Testis (tissue), 3 donors: ENCODE results near the gene CIPC. TPM values are rescaled to one million over a fixed set of nuclear protein-coding genes. Genes with fewer than 3 reads are reported as not detected.

Experiments used
- DNase-seq: peaks from one replicate; pipeline ENCODE4 v3.0.0-alpha.2; 2019
- H3K27ac ChIP-seq, 2 donors: fragments of 200-600 bp; sonication (generic); one replicate each; pipeline ENCODE4 v1.5.1; 2019
- H3K27me3 ChIP-seq: fragments of 200-600 bp; sonication (generic); one replicate; pipeline ENCODE4 v1.5.1; 2019
- H3K36me3 ChIP-seq: fragments of 200-600 bp; sonication (generic); one replicate; pipeline ENCODE4 v1.5.1; 2017; ENCODE audit warnings: low read depth; ENCODE audit errors: missing control alignments
- H3K4me1 ChIP-seq: fragments of 200-600 bp; sonication (generic); one replicate; pipeline ENCODE4 v1.5.1; 2019
- H3K4me3 ChIP-seq, 2 donors: fragments of 200-600 bp; sonication (generic); one replicate each; pipeline ENCODE4 v1.5.1; 2017 to 2019
- H3K9me3 ChIP-seq: fragments of 200-600 bp; sonication (generic); one replicate; pipeline ENCODE4 v1.5.1; 2017
- POLR2A ChIP-seq: fragments of 450-650 bp; IDR thresholded peaks from one replicate; pipeline ENCODE4 v1.6.1; 2017; ENCODE audit warnings: antibody characterized with exemption, mild to moderate bottlenecking, moderate library complexity
- WGBS, 2 donors: methylation state at CpG; one replicate each; pipeline ENCODE4 v1.1.5; 2018; 5-methylcytosine and 5-hydroxymethylcytosine counted together
- intact Hi-C: fragments of 100-400 bp; cut with DNase I; formaldehyde crosslinking; loops from one replicate; pipeline ENCODE4 v1.15.1; 2023; ENCODE audit warnings: low total_unique reads
- polyA plus RNA-seq: library from polyadenylated mRNA; stranded (reverse); fragments of 350-450 nt; fragmentation: Illumina TruSeq; extraction: RNeasy Lipid Tissue Mini Kit (QIAGEN cat#74804); gene quantifications from one replicate; pipeline ENCODE4 v1.2.3, GENCODE V29; 2014; ENCODE audit warnings: low read depth, low replicate concordance; ENCODE audit not compliant: insufficient read depth
- total RNA-seq, 2 donors: library from RNA; depleted of rRNA; stranded (reverse); fragments of >200 nt; gene quantifications; one replicate each; pipeline ENCODE4 v1.2.3, GENCODE V29; 2016
- TF ChIP-seq, protein P1 (sequence below), 3 experiments: fragments of 450-650 bp in 2 of 3; fragments of 200-600 bp in 1 of 3; sonication (generic) in 1 of 3; IDR thresholded peaks; one replicate each; pipeline ENCODE4 v1.5.1; 2016 to 2019; ENCODE audit warnings: antibody characterized with exemption in 3 of 3, mild to moderate bottlenecking in 2 of 3, moderate library complexity in 1 of 3

Gene CIPC
- total and polyA plus RNA-seq, 3 donors from 2014 or later = 23.4 to 48.3 (median 44.5) TPM

DNA sequence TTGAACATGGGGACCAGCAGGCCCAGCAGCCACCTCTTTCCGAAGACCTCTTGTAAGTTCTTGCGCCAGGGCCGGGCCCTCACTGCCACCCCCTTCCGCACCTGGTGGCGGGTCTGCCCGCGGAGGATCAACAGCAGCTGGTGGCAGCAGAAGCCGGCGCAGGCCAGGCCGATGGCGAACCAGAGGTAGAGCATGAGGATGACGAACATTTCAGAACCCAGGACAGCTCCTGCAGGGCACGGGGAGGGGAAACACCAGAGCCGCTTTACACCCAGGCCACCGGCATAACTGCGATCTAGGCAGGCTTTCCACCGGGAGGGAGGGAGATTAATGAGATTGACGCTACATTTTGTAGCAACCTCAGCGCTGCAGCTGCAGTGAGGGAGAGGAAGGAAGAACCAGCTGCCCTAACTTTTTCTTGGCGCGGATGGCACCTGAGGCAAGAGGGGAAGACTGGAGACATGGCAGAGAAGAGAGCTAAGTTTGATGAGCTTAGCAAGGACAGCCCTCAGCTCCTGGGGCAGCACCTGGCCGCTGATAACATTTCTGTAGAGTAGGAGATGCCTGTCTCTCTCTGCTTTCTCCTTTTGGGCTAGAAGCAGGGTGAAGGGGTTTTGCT lies 35.8 kb downstream of the CIPC start:
- intact Hi-C loops = no loop called here
- WGBS, 2 donors = 6 to 8% methylated on average over 11 to 22 of the region's 22 CpGs
- Histone ChIP-seq H3K4me3 (no peak overlapping the region), H3K36me3 (no peaks in the 10 kb centered on the region), H3K9me3 (no peaks in the 10 kb centered on the region), H3K27me3 (no peaks in the 10 kb centered on the region), H3K27ac (no peak overlapping the region), H3K4me1 (no peaks in the 10 kb centered on the region)
- DNase-seq = peak; percentile 74
- no peak for TF ChIP-seq POLR2A
- TF ChIP-seq, protein P1, sequence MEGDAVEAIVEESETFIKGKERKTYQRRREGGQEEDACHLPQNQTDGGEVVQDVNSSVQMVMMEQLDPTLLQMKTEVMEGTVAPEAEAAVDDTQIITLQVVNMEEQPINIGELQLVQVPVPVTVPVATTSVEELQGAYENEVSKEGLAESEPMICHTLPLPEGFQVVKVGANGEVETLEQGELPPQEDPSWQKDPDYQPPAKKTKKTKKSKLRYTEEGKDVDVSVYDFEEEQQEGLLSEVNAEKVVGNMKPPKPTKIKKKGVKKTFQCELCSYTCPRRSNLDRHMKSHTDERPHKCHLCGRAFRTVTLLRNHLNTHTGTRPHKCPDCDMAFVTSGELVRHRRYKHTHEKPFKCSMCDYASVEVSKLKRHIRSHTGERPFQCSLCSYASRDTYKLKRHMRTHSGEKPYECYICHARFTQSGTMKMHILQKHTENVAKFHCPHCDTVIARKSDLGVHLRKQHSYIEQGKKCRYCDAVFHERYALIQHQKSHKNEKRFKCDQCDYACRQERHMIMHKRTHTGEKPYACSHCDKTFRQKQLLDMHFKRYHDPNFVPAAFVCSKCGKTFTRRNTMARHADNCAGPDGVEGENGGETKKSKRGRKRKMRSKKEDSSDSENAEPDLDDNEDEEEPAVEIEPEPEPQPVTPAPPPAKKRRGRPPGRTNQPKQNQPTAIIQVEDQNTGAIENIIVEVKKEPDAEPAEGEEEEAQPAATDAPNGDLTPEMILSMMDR (IDR thresholded peaks at IDR 0.05) = no peak

GRCh38 chr14:77139022-77139421 lies 41.0 kb downstream of the CIPC start:
- no peaks in the 10 kb centered on the region for H3K27me3 ChIP-seq
- no peak overlapping the region for H3K4me3 ChIP-seq

GRCh38 chr14:77139540-77140358 lies 41.7 kb downstream of the CIPC start:
- DNase-seq = peak; percentile 63
- Histone ChIP-seq H3K9me3 (no peaks in the 10 kb centered on the region), H3K27ac (no peak overlapping the region), H3K36me3 (no peaks in the 10 kb centered on the region), H3K4me3 (peak overlapping the region in 1 of 2 donors; percentile 32), H3K4me1 (peaks cover 10% of the 10 kb centered on the region), H3K27me3 (no peaks in the 10 kb centered on the region)
- intact Hi-C loops = no loop called here
- TF ChIP-seq, protein P1 (IDR thresholded peaks at IDR 0.05) = peak in 2 of 3 experiments; percentile 24 to 41
- TF ChIP-seq POLR2A = no peak
- WGBS, 2 donors = 2 to 3% methylated on average over 21 to 50 of the region's 52 CpGs

More at GRCh38 chr14:77139022-77139421, 41.0 kb downstream of the CIPC start:
- H3K4me1 ChIP-seq = peaks cover 10% of the 10 kb centered on the region
- 67 to 72% methylated on average over 15 of the region's 15 CpGs for WGBS, 2 donors
- no peak for TF ChIP-seq POLR2A
- intact Hi-C loops = no loop called here
- no peak overlapping the region for H3K27ac ChIP-seq
- H3K9me3 ChIP-seq = no peaks in the 10 kb centered on the region
- DNase-seq = no peak
- H3K36me3 ChIP-seq = no peaks in the 10 kb centered on the region

- Histone ChIP-seq H3K27ac (no peak overlapping the region), H3K4me3 (peak overlapping the region; percentile 37 to 53), H3K27me3 (no peaks in the 10 kb centered on the region), H3K36me3 (no peaks in the 10 kb centered on the region), H3K4me1 (peaks cover 10% of the 10 kb centered on the region), H3K9me3 (no peaks in the 10 kb centered on the region)
- 1% methylated on average over 35 to 42 of the region's 67 CpGs for WGBS, 2 donors
- intact Hi-C loops = no loop called here
- TF ChIP-seq POLR2A = no peak
- TF ChIP-seq, protein P1 (IDR thresholded peaks at IDR 0.05) = no peak
- DNase-seq = no peak
These were observed 42.5 kb downstream of the CIPC start for GRCh38 chr14:77140359-77141213.
